ENCODE data around the gene CMYA5. TPM values are rescaled to one million over a fixed set of nuclear protein-coding genes. Genes with fewer than 3 reads are reported as not detected.
A peak's percentile ranks its signal among the peaks of the same experiment; 100 is the strongest.

Gene CMYA5
- total RNA-seq, 4 donors from 2014 or later, result 15.9 to 33.9 (median 22.0) TPM

GRCh38 chr5:79834098-79834753 lies 144.6 kb downstream of the CMYA5 start:
- TF ChIP-seq POLR2A (IDR thresholded peaks at IDR 0.05), result no peak
- no peak for TF ChIP-seq CTCF (IDR thresholded peaks at IDR 0.05)
- Histone ChIP-seq H3K4me1 (peaks cover 24 to 37% of the 10 kb centered on the region in 2 donors), H3K27me3 (no peaks in the 10 kb centered on the region), H3K9me3 (no peaks in the 10 kb centered on the region), H3K4me3 (replicated peaks in 1 of 3) (no peak overlapping the region), H3K36me3 (no peaks in the 10 kb centered on the region), H3K27ac (peak overlapping the region; percentile 85 to 88 (median 87))
- 48 to 50% methylated on average over 3 of the region's 3 CpGs for WGBS, 2 donors
- DNase-seq, result peak; percentile 56 to 68
- intact Hi-C loops (cut with DNase I), result no loop called here

- TF ChIP-seq CTCF (IDR thresholded peaks at IDR 0.05) (no peak), POLR2A (IDR thresholded peaks at IDR 0.05) (no peak)
- Histone ChIP-seq H3K9me3 (no peaks in the 10 kb centered on the region), H3K36me3 (no peaks in the 10 kb centered on the region), H3K27ac (peak overlapping the region; percentile 85 to 88 (median 87)), H3K4me3 (replicated peaks in 1 of 3) (no peak overlapping the region), H3K27me3 (no peaks in the 10 kb centered on the region), H3K4me1 (peaks cover 30 to 42% of the 10 kb centered on the region in 2 donors)
- intact Hi-C loops (cut with DNase I), result no loop called here
- DNase-seq, result peak; percentile 67 to 69
- WGBS, 2 donors, result 43 to 48% methylated on average over 7 to 9 of the region's 12 CpGs
Observed at GRCh38 chr5:79834754-79835714, 145.4 kb downstream of the CMYA5 start.

DNA sequence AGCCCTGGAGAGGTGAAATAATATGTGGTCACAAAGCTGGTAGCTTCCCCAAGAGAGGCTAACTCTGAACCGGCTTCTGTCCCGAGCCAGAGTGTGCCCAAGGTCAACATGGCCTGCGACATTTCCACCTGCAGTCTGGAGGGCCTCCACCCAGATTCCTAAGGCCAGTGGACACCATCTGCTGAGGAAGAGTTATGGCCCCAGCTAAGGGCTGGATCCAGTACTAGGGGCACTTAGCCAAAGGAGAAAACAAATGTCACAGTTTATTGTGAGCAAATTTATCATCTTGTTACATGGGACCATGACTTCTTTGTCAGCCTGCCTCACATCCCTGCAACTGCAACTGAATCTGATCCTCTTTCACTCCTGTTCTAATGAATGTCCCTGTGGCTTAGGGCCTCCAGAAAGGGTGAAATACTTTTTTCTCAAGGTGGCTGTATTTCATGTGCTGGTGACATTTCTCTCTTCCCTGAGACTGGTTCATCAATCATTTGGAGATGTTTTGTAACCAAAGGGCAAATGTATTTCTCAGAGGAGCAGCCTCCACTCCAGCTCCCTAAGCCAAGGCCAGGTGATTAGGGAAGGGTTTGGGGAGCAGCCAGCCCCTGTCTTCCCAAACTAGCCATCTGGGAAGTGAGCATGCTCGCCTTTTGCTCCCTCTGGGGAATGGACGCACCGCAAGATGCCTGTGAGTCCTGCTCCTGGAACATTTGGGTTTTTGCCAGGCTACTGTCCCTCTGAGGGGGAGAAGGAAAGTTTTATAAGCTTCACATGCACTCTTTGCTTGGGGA lies 148.3 kb downstream of the CMYA5 start:
- Histone ChIP-seq H3K4me1 (peaks cover 21 to 38% of the 10 kb centered on the region in 2 donors), H3K4me3 (replicated peaks in 1 of 3) (no peak overlapping the region), H3K27ac (no peak overlapping the region), H3K9me3 (no peaks in the 10 kb centered on the region), H3K27me3 (no peaks in the 10 kb centered on the region), H3K36me3 (no peaks in the 10 kb centered on the region)
- peak; percentile 28 to 33 for DNase-seq
- WGBS, 2 donors, result 65% methylated on average over 6 of the region's 6 CpGs
- intact Hi-C loops (cut with DNase I), result no loop called here
- TF ChIP-seq POLR2A (IDR thresholded peaks at IDR 0.05), result no peak
- no peak for TF ChIP-seq CTCF (IDR thresholded peaks at IDR 0.05)

DNA sequence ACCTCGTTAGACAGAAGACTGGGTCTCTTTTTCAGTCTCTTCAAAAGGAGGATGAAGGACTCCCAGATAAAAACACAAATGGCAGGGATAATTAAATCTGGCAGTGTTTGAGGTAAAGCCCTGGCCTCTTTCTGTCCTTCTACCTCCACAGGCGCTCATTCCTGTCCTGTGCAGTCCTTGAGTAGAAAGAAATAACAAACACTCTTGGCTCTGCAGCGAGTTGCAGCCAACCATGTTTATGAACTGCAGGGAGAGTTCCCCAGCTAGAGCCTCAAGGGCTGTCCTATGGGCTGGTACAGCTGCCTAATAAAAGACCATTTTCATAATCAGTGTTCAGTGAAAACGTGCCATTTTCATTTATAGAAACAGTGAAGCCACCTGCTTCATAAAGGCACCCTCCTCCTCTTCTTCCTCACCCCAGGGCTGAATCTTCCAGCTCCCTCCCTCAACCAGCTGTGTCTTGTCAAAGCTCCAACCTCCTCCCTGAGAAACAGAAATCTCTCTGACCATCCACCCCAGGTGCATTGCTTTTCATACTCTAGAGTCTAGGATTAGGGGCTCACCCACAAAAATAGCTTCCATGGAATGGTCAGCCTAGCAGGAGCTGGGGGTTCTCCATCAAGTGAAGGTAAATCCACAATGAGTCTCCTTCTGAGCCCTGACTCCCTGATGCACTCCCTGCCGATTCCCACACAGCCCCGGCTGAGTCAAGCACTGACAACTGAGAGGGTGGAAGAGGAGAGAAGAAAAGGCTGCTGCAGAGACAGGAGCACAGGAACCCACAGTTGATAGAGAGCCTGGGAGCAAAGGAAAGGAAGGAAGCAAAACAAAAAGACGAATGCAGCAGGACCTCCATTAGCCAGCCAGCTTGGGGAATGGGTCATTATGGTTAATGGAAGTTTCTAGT lies 150.7 kb downstream of the CMYA5 start:
- TF ChIP-seq POLR2A (IDR thresholded peaks at IDR 0.05) (no peak), CTCF (IDR thresholded peaks at IDR 0.05) (no peak)
- peak overlapping the region in 1 of 3 donors; percentile 48 for H3K27ac ChIP-seq
- peaks cover 7 to 21% of the 10 kb centered on the region in 2 donors for H3K4me1 ChIP-seq
- intact Hi-C loops (cut with DNase I), result no loop called here
- WGBS, 2 donors, result 29 to 44% methylated on average over 7 of the region's 7 CpGs
- no peaks in the 10 kb centered on the region for H3K36me3 ChIP-seq
- no peaks in the 10 kb centered on the region for H3K27me3 ChIP-seq
- no peak overlapping the region for H3K4me3 ChIP-seq (replicated peaks in 1 of 3)
- DNase-seq, result peak; percentile 57 to 62
- H3K9me3 ChIP-seq, result no peaks in the 10 kb centered on the region

All from thyroid gland (tissue), 4 donors.